ENCODE results near the gene RIMKLA.

The RIMKLA gene, protein sequence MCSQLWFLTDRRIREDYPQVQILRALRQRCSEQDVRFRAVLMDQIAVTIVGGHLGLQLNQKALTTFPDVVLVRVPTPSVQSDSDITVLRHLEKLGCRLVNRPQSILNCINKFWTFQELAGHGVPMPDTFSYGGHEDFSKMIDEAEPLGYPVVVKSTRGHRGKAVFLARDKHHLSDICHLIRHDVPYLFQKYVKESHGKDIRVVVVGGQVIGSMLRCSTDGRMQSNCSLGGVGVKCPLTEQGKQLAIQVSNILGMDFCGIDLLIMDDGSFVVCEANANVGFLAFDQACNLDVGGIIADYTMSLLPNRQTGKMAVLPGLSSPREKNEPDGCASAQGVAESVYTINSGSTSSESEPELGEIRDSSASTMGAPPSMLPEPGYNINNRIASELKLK

DNA sequence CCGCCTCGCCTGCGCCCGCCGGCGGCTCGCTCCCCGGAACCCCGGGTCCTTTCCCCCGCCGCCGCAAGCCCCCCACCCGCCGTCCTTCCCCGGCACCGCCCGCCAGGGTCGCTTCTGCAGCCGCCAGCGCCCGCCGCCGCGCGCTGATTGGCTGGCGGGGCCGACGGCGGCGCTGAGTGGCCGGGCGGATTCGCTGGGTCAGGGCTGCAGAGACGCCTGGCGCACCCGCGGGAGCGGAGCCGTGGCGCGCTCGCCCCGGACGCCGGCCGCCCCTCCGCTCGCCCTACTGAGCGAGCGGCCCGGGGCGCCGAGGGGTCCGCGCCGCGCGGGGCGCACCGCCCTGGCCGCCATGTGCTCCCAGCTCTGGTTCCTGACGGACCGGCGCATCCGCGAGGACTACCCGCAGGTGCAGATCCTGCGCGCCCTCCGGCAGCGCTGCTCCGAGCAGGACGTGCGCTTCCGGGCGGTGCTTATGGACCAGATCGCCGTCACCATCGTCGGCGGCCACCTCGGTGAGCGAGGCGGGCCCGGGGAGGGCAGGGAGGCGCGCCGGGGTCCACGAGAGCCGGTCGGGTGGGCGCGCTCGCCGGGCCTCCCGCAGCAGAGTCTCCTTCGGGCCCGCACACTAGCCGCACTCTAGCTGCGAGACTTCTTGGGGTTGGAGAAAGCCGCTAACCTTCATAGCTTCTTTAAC is at the start of gene RIMKLA:
TSS of gene RIMKLA (plus strand) at position 207 of the 694 bp plus-strand sequence. CDS start at position 350, 143 bp downstream.
- peak; percentile 83 for DNase-seq

DNA sequence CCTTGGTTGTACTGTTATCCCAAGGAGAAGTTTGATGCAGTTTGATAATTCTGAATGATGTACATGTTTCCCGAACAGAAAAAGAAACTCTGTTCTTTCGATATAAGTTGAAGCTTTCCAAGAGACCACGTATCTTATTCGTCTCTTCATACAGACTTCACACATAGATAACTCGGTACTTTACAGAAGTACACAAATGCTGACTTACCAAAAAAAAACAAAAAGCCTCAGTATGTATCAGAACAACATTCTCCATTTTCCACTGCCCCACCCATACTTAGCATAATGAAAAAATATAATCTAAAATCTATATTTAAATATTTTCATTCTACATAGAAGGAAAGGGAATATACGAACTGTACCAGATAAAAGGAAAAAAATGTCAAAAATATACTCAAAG is 47.7 kb upstream of the RIMKLA start:
- no peak for DNase-seq

GRCh38 chr1:42333662-42334239 is 46.8 kb upstream of the RIMKLA start:
- DNase-seq = no peak

GRCh38 chr1:42334240-42335049 is 46.1 kb upstream of the RIMKLA start:
- DNase-seq = peak; percentile 64

GRCh38 chr1:42335050-42335808 is 45.4 kb upstream of the RIMKLA start, which contains the start of gene FOXJ3:
FOXJ3 (minus strand) TSS chr1:42335235; CDS start chr1:42311093, 24,142 bp downstream.
- peak; percentile 98 for DNase-seq

- DNase-seq = no peak
Observed at GRCh38 chr1:42335809-42336518, 44.6 kb upstream of the RIMKLA start.

GRCh38 chr1:42336978-42337377 is 43.6 kb upstream of the RIMKLA start:
- DNase-seq = no peak

DNA sequence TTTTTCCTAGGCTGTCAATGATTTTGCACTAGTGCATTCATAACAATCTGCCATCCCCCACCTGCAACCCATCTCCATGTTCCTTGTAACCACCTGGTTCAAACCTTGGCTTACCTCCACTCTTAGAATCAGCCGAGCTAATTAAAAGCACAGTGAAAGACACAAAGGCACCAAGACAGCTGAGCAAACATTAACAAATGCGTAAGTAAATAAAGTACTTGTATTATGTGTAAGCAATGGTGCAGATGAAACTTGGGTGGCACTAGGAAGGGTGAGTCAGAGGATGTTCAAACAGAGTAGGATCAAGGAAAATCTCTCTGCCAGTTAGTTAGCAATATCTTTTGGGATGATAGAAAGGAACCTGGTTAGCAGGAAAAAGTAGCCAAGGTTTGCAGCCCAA is 40.5 kb upstream of the RIMKLA start:
- DNase-seq = peak; percentile 82

DNA sequence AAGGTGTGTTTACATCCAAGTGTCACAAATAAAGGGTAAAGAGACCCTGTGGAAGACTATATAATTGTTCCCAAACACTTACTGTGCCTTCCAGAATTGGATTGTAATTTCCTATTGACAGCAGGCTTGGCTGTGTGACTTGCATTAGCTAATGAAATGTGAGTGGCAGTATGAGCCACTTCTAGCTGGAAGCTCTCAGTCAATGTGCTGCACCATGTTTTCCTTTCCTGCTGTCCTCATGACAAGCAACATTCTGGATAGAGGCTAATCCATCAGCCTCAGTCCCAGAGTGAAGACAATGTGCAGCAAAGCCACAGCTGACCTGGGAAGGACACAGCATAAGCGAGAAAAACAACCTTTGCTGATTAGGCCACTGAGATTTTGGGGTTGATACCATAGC is 39.7 kb upstream of the RIMKLA start:
- no peak for DNase-seq

- DNase-seq = no peak
Observed at GRCh38 chr1:42343049-42343448, 37.5 kb upstream of the RIMKLA start.

- peak; percentile 78 for DNase-seq
Observed at GRCh38 chr1:42348498-42348897, 32.1 kb upstream of the RIMKLA start.

DNA sequence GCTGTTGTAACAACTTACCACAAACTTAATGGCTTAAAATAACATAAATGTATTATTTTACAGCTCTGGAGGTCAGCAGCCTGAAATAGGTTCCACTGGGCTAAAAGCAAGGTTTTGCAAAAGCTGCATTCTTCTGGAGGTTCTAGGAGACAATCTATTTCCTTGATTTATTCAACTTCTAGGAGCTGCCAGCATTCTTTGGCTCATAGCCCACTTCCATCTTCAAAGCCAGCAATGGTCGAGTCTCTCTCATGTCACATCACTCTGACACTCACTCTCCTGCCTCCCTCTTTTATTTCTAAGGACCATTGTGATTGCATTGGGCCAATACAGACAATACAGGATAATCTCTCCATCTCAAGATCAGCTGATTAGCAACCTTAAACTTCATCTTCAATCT is 30.5 kb upstream of the RIMKLA start:
- DNase-seq = no peak

- DNase-seq = no peak
Observed at GRCh38 chr1:42358791-42359190, 21.8 kb upstream of the RIMKLA start.

GRCh38 chr1:42359466-42359865 is 21.1 kb upstream of the RIMKLA start:
- DNase-seq = no peak

GRCh38 chr1:42364089-42364488 is 16.5 kb upstream of the RIMKLA start:
- no peak for DNase-seq

- no peak for DNase-seq
Observed at GRCh38 chr1:42364542-42364941, 16.1 kb upstream of the RIMKLA start.

DNA sequence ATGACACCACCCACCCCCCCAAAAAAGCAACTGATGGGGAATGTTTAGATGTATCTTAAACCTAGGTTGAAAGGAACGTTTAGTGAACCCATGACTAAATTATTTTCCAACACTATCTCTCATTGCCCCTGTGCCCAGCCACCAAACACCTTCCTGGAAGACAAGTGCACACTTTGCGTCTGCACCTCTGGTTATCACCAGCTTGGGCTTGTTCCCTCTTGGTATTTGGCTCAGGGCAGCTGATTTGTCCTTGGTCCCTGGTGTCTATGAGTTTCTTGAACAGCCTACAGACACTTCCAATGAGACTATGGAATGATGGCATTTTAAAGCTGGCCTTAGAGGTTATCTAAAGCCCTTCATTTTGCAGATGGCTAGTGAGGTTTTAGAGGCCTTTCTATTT is 15.5 kb upstream of the RIMKLA start:
- no peak for DNase-seq

GRCh38 chr1:42368096-42368795 is 12.3 kb upstream of the RIMKLA start:
- no peak for DNase-seq

DNA sequence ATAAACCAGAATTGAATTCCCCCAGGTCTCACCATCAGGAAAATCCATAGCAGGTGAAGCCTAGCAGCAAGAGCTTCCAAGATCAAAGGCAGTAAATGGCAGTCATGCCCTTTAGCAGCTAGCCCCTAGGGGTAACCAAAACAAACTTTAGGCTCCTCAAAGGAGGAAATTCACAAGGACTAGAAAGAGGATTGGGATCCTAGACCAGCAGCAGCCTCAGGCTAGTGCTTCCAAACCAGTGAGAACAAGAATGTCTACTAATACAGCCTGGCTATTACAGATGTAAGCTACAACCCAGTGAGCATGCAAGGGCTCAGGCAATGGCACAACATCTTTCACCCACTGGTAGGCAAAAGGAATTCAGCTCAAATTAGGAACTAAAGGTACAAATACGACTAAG is 11.1 kb upstream of the RIMKLA start:
- no peak for DNase-seq

DNA sequence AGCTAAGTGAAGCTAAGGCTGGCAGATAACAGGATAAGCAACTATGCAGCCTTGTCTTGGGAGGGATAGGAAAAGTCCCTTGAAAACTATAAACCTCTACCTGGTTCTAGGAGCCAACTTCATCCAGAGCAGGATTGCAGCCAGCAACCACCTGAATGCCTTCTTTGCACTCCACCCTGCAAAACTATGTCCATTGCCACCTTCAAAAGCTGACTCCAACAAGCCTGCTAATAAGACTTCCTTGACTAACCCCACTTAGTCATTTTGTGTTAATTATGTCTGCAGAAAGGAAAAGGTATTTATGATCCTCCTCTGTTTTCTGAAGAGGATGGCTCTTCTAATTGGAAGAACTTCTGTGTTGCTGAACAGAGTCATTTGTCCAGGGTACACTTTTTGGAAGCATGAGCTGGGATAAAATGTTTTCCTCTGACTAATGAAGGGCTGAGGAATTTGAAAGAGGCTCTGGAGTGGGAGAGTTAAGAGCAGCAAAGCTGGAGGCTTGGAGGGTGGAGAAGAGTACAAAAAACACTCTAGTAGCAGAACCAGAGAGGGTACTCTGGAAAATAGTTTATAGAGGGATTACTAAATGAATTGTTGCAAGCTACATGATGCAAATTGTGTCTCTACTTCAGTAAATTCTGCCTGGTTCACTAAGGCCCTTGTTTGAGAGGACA is 9.6 kb upstream of the RIMKLA start:
- DNase-seq = no peak

All from NCI-H2171 (cell line).